Stromal cell of bone marrow (primary cell): ENCODE measurements around the gene STPG3.

Source experiments
- DNase-seq: peaks from one replicate; pipeline ENCODE4 v3.0.0-alpha.2; 2012; ENCODE audit warnings: low read depth

Gene STPG3

GRCh38 chr9:137251194-137251461, at the start of gene STPG3:
Gene STPG3, plus strand, starts transcription at chr9:137251286. Its CDS starts 1 bp downstream, at chr9:137251287.
- no peak for DNase-seq

GRCh38 chr9:137202966-137203365, 48.1 kb upstream of the STPG3 start:
- DNase-seq, result no peak

- DNase-seq, result no peak
Observed at GRCh38 chr9:137204731-137205125, 46.4 kb upstream of the STPG3 start.

GRCh38 chr9:137205126-137206069, 45.7 kb upstream of the STPG3 start, which contains the start of the genes NDOR1 and TMEM203:
Gene NDOR1, plus strand, starts transcription at chr9:137205700. Its CDS starts 78 bp downstream, at chr9:137205778.
Gene TMEM203, minus strand, starts transcription at chr9:137205648. Its CDS starts 234 bp downstream, at chr9:137205414.
- peak; percentile 73 for DNase-seq

GRCh38 chr9:137206602-137207001, 44.5 kb upstream of the STPG3 start:
- DNase-seq, result no peak

GRCh38 chr9:137211532-137211931, 39.6 kb upstream of the STPG3 start:
- DNase-seq, result no peak

- DNase-seq, result no peak
Observed at GRCh38 chr9:137212520-137212919, 38.6 kb upstream of the STPG3 start.

- DNase-seq, result no peak
Observed at GRCh38 chr9:137213160-137214060, 37.7 kb upstream of the STPG3 start.

- no peak for DNase-seq
Observed at GRCh38 chr9:137214620-137215019, 36.5 kb upstream of the STPG3 start.

GRCh38 chr9:137215196-137215986, 35.7 kb upstream of the STPG3 start:
- no peak for DNase-seq

- DNase-seq, result no peak
Observed at GRCh38 chr9:137216188-137216965, 34.7 kb upstream of the STPG3 start.

GRCh38 chr9:137217276-137218211, 33.5 kb upstream of the STPG3 start:
- DNase-seq, result no peak

GRCh38 chr9:137218212-137218753, 32.8 kb upstream of the STPG3 start:
- no peak for DNase-seq

GRCh38 chr9:137218754-137219271, 32.3 kb upstream of the STPG3 start:
- no peak for DNase-seq

GRCh38 chr9:137219757-137220316, 31.2 kb upstream of the STPG3 start:
- DNase-seq, result no peak

GRCh38 chr9:137220317-137221094, 30.6 kb upstream of the STPG3 start:
- DNase-seq, result no peak

GRCh38 chr9:137221095-137221505, 30.0 kb upstream of the STPG3 start:
- DNase-seq, result no peak

- no peak for DNase-seq
Observed at GRCh38 chr9:137221506-137222111, 29.5 kb upstream of the STPG3 start.
